ENCODE results near the gene CFHR3.
"Not testable (repeated sequence)": the region's sequence is repeated elsewhere in the genome, so short reads cannot be mapped to it uniquely, and the experiment has no call there.

CFHR3 gene

GRCh38 chr1:196774175-196774574 lies 465 bp upstream of the CFHR3 start:
- TF ChIP-seq EZH2 (optimal IDR thresholded peaks at IDR 0.05; ENCODE audit: low read depth, low read length) (no peak), EZH2phosphoT487 (IDR thresholded peaks at IDR 0.05; ENCODE audit: low read length) (no peak)
- TF ChIP-seq, protein P1, sequence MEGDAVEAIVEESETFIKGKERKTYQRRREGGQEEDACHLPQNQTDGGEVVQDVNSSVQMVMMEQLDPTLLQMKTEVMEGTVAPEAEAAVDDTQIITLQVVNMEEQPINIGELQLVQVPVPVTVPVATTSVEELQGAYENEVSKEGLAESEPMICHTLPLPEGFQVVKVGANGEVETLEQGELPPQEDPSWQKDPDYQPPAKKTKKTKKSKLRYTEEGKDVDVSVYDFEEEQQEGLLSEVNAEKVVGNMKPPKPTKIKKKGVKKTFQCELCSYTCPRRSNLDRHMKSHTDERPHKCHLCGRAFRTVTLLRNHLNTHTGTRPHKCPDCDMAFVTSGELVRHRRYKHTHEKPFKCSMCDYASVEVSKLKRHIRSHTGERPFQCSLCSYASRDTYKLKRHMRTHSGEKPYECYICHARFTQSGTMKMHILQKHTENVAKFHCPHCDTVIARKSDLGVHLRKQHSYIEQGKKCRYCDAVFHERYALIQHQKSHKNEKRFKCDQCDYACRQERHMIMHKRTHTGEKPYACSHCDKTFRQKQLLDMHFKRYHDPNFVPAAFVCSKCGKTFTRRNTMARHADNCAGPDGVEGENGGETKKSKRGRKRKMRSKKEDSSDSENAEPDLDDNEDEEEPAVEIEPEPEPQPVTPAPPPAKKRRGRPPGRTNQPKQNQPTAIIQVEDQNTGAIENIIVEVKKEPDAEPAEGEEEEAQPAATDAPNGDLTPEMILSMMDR (IDR thresholded peaks at IDR 0.05; ENCODE audit: low read length) = no peak
- Histone ChIP-seq H3F3A (ENCODE audit: insufficient read depth, low read length) (no peaks in the 10 kb centered on the region), H3K27me3 (replicated peaks; ENCODE audit: insufficient read depth, low read length) (no peaks in the 10 kb centered on the region), H3K79me2 (ENCODE audit: low read length) (no peaks in the 10 kb centered on the region), H4K20me1 (ENCODE audit: insufficient read depth, low read length) (no peaks in the 10 kb centered on the region), H3K36me3 (replicated peaks; ENCODE audit: insufficient read depth, low read length) (no peaks in the 10 kb centered on the region), H2AFZ (ENCODE audit: low read length) (no peak overlapping the region), H3K4me1 (ENCODE audit: low read length) (no peaks in the 10 kb centered on the region), H3K9me2 (replicated peaks; ENCODE audit: insufficient read depth, low read length) (no peaks in the 10 kb centered on the region), H3K9ac (ENCODE audit: low read length) (no peak overlapping the region), H3K4me2 (ENCODE audit: low read depth, low read length) (no peak overlapping the region), H3K4me3 (ENCODE audit: low read length) (no peak overlapping the region), H3K9me3 (replicated peaks; ENCODE audit: insufficient read depth, low read length) (no peaks in the 10 kb centered on the region), H3K27ac (ENCODE audit: low read length) (no peak overlapping the region)
- no peak for DNase-seq

DNA sequence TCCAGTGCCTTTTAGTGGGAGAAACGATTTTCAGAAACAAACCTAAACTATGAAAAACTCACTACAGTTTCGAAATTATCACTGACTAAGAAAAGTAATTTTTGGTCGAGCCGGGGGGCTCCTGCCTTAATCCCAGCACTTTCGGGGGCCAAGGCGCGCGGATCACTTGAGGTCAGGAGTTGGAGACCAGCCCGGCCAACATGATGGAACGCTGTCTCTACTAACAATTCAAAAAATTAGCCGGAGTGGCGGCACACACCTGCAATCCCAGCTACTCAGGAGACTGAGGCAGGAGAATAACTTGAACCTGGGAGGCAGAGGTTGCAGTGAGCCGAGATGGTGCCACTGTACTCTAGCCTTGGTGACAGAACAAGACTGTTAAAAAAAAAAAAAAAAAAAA lies 3.0 kb downstream of the CFHR3 start:
- Histone ChIP-seq H3K9me3 (replicated peaks; ENCODE audit: insufficient read depth, low read length) (no peaks in the 10 kb centered on the region), H2AFZ (ENCODE audit: low read length) (no peak overlapping the region), H3K4me2 (ENCODE audit: low read depth, low read length) (no peak overlapping the region), H3K79me2 (ENCODE audit: low read length) (no peaks in the 10 kb centered on the region), H3K9me2 (replicated peaks; ENCODE audit: insufficient read depth, low read length) (no peaks in the 10 kb centered on the region), H3K27ac (ENCODE audit: low read length) (no peak overlapping the region), H3F3A (ENCODE audit: insufficient read depth, low read length) (no peaks in the 10 kb centered on the region), H3K27me3 (replicated peaks; ENCODE audit: insufficient read depth, low read length) (no peaks in the 10 kb centered on the region), H3K36me3 (replicated peaks; ENCODE audit: insufficient read depth, low read length) (no peaks in the 10 kb centered on the region), H3K9ac (ENCODE audit: low read length) (no peak overlapping the region), H4K20me1 (ENCODE audit: insufficient read depth, low read length) (no peaks in the 10 kb centered on the region), H3K4me1 (ENCODE audit: low read length) (no peaks in the 10 kb centered on the region), H3K4me3 (ENCODE audit: low read length) (no peak overlapping the region)
- no peak for DNase-seq
- TF ChIP-seq, protein P1 (IDR thresholded peaks at IDR 0.05; ENCODE audit: low read length) = no peak
- TF ChIP-seq EZH2 (optimal IDR thresholded peaks at IDR 0.05; ENCODE audit: low read depth, low read length) = no peak
- no peak for TF ChIP-seq EZH2phosphoT487 (IDR thresholded peaks at IDR 0.05; ENCODE audit: low read length)

DNA sequence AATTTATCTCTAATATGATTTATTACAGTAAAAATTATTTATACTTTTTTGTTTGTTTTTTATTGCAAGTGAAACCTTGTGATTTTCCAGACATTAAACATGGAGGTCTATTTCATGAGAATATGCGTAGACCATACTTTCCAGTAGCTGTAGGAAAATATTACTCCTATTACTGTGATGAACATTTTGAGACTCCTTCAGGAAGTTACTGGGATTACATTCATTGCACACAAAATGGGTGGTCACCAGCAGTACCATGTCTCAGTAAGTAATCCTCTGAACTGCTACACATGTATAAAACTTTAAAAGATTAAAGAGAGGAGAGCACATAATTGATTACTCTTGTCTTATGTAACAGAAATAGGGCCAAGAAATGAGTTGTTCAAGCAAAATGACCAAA lies 4.5 kb downstream of the CFHR3 start:
- Histone ChIP-seq H3K27ac (ENCODE audit: low read length) (no peak overlapping the region), H3K9me3 (replicated peaks; ENCODE audit: insufficient read depth, low read length) (no peaks in the 10 kb centered on the region), H2AFZ (ENCODE audit: low read length) (no peak overlapping the region), H3K9me2 (replicated peaks; ENCODE audit: insufficient read depth, low read length) (no peaks in the 10 kb centered on the region), H3K4me3 (ENCODE audit: low read length) (no peak overlapping the region), H4K20me1 (ENCODE audit: insufficient read depth, low read length) (no peaks in the 10 kb centered on the region), H3K9ac (ENCODE audit: low read length) (no peak overlapping the region), H3K79me2 (ENCODE audit: low read length) (no peaks in the 10 kb centered on the region), H3K4me2 (ENCODE audit: low read depth, low read length) (no peak overlapping the region), H3K36me3 (replicated peaks; ENCODE audit: insufficient read depth, low read length) (no peaks in the 10 kb centered on the region), H3K27me3 (replicated peaks; ENCODE audit: insufficient read depth, low read length) (no peaks in the 10 kb centered on the region), H3K4me1 (ENCODE audit: low read length) (no peaks in the 10 kb centered on the region), H3F3A (ENCODE audit: insufficient read depth, low read length) (no peaks in the 10 kb centered on the region)
- no peak for TF ChIP-seq EZH2phosphoT487 (IDR thresholded peaks at IDR 0.05; ENCODE audit: low read length)
- TF ChIP-seq, protein P1 (IDR thresholded peaks at IDR 0.05; ENCODE audit: low read length) = no peak
- no peak for TF ChIP-seq EZH2 (optimal IDR thresholded peaks at IDR 0.05; ENCODE audit: low read depth, low read length)
- no peak for DNase-seq

- not testable (repeated sequence) for H3K9me2 ChIP-seq (replicated peaks; ENCODE audit: insufficient read depth, low read length); H3K9ac ChIP-seq (ENCODE audit: low read length); DNase-seq; H3K4me3 ChIP-seq (ENCODE audit: low read length); H3K4me1 ChIP-seq (ENCODE audit: low read length); H3K36me3 ChIP-seq (replicated peaks; ENCODE audit: insufficient read depth, low read length); H3K9me3 ChIP-seq (replicated peaks; ENCODE audit: insufficient read depth, low read length); H3K27me3 ChIP-seq (replicated peaks; ENCODE audit: insufficient read depth, low read length); H3K4me2 ChIP-seq (ENCODE audit: low read depth, low read length); H4K20me1 ChIP-seq (ENCODE audit: insufficient read depth, low read length); H3F3A ChIP-seq (ENCODE audit: insufficient read depth, low read length); H3K27ac ChIP-seq (ENCODE audit: low read length); H3K79me2 ChIP-seq (ENCODE audit: low read length); H2AFZ ChIP-seq (ENCODE audit: low read length)
Observed at GRCh38 chr1:196791252-196791651, 16.6 kb downstream of the CFHR3 start.

- not testable (repeated sequence) for H3K4me3 ChIP-seq (ENCODE audit: low read length); DNase-seq; H3F3A ChIP-seq (ENCODE audit: insufficient read depth, low read length); H3K27me3 ChIP-seq (replicated peaks; ENCODE audit: insufficient read depth, low read length); H2AFZ ChIP-seq (ENCODE audit: low read length); H3K4me1 ChIP-seq (ENCODE audit: low read length); H3K9ac ChIP-seq (ENCODE audit: low read length); H3K36me3 ChIP-seq (replicated peaks; ENCODE audit: insufficient read depth, low read length); H3K79me2 ChIP-seq (ENCODE audit: low read length); H4K20me1 ChIP-seq (ENCODE audit: insufficient read depth, low read length); H3K27ac ChIP-seq (ENCODE audit: low read length); H3K9me2 ChIP-seq (replicated peaks; ENCODE audit: insufficient read depth, low read length); H3K9me3 ChIP-seq (replicated peaks; ENCODE audit: insufficient read depth, low read length); H3K4me2 ChIP-seq (ENCODE audit: low read depth, low read length)
Observed at GRCh38 chr1:196794103-196794502, 19.5 kb downstream of the CFHR3 start.
